HPDE6-E6E7 (cell line): Measurements from ENCODE around the gene TBPL1.
"Not testable (repeated sequence)": the region's sequence is repeated elsewhere in the genome, so short reads cannot be mapped to it uniquely, and the experiment has no call there.

Experiments
- DNase-seq: peaks from one replicate; pipeline ENCODE4 v3.0.0; 2011; ENCODE audit warnings: missing footprints; ENCODE audit errors: extremely low spot score

TBPL1 gene

GRCh38 chr6:133952815-133953633 lies at the start of gene TBPL1:
Gene TBPL1, plus strand, starts transcription at chr6:133953224. Its CDS starts 26,902 bp downstream, at chr6:133980126.
- peak; percentile 70 for DNase-seq

DNA sequence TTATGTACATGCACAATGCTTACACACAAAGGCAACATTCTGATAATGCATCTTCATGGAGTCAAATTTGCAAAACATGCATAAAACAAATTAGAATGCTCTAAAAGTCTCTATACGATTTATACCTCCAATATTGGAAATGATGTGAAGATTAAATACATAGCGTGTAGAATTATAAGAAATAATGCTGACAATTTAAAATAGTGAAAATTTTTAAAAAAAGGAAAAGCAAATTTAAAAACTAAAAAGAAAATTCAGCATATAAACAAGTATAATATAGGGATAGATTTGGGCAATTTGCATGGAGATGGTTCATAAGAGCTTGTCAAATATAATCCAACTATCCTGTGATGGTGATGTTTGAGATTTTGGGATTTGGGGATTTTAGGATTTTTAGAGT lies 49.2 kb upstream of the TBPL1 start:
- no peak for DNase-seq

DNA sequence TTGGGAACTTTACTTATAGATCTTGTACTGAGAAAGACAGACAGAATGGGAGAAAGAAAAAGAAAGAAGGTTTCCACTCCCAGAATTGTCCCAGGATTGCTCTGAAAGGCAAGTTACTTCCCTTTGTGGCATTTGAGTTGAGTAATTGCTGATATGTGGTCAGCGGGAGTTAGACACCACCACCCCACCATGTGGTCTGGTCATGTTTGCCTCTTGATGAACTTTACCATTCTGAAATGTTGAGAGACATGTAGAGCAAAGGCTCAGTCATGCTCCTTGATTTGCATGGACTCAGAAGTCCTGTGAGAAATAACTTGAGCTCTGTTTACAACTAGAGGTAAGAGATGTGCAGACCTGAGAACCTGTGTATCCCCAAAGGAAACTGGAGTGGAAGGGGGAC lies 47.0 kb upstream of the TBPL1 start:
- DNase-seq: no peak

DNA sequence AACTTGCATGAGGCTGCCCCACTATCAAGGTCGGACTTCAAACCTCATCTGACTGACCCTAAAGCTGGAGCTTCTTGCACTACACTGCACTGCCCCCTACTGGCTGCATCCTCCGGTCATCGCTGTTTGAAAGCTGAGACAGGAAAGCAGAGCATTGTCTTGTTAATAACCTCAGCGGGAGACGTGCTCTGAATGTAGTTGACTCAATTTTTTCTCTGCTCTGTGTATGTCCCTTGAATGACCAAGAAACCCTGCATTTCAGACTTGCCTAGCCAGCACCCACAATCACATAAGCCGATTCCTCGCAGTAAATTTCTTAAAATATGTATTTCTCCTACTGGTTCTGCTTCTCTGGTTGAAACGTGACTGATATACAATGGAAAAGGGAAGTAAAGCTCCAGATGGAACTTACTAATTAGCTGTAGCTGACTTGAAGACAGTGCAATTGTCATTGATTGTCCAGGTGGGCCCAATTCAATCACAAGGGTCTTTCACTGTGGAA lies 36.3 kb upstream of the TBPL1 start:
- DNase-seq: peak; percentile 36

DNA sequence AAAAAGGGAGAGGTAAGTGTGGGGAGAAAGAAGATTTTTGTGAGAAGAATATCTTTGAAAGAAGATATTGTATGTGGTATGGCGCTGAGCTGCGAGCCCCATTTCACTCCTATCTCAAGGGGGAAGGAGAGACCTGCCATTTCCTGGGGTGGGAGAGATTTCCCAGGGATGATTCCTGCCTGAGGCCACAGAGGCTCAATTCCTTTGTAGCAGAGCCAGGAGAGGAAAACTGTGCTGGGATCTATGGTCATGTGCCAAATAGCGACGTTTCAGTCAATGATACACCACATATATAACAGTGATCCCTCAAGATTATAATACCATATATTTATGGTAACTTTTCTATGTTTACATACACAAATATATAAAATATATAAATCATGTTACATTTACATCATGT lies 35.2 kb upstream of the TBPL1 start:
- no peak for DNase-seq

DNA sequence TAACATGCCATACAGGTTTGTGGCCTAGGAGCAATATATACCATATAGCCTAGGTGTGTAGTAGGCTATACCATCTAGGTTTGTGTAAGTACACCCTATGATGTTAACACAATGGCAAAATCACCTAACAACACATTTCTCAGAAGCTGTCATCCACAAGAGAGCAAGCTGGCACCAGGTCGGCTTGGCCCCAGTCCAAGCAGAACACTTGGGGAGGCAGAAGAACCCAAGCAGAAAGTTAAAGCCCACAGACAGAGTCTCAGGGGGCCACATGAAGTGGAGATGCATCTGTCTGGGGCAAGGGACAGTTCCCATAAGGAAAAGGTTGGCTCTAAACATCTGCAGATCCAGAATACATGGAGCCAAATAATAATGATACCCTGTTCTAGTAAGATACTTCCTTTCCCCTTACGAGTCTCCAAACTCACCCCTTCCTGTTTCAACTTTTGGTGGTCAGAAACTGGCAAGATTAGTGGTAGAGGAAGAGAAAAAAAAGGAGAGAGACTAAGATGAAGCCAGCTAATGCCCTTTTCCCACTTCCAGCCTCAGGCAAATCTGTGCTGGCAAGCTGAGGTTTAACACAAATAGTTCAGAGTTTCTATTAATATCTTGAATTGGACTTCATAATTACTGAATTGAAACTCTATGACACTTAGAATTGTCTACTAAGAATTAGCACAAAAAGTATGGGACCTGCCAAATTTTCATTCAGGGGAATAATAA lies 34.7 kb upstream of the TBPL1 start:
- no peak for DNase-seq

- DNase-seq: no peak
Measured at GRCh38 chr6:133919362-133919761, 33.7 kb upstream of the TBPL1 start.

DNA sequence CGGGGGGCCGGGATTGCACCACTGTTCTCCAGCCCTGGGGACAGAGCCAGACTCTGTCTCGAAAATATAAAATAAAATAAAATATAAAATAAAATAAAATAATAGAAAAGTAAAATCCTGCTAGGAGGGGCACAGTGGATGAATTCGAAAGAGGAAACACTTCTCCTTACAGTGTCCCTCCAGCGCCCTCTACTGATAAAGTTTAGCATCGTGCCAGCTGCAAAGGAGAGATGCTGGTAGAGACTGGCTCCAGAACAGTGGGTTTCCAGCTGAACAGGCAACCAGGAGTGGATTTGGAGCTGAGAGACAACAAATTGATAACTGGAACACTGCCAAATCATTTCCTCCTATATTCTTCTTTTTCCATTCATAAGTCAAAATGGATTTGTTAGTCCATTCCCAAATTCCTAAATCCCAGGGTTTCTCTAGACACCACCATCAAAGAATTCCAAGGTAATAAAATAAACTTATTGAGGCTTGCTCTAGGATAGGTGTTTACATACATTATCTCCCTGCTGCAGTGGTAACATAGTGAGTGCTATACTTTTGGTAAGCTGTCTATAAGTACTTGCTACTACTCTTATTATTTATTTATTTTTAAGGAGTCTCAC lies 31.7 kb upstream of the TBPL1 start:
- DNase-seq: peak; percentile 45

DNA sequence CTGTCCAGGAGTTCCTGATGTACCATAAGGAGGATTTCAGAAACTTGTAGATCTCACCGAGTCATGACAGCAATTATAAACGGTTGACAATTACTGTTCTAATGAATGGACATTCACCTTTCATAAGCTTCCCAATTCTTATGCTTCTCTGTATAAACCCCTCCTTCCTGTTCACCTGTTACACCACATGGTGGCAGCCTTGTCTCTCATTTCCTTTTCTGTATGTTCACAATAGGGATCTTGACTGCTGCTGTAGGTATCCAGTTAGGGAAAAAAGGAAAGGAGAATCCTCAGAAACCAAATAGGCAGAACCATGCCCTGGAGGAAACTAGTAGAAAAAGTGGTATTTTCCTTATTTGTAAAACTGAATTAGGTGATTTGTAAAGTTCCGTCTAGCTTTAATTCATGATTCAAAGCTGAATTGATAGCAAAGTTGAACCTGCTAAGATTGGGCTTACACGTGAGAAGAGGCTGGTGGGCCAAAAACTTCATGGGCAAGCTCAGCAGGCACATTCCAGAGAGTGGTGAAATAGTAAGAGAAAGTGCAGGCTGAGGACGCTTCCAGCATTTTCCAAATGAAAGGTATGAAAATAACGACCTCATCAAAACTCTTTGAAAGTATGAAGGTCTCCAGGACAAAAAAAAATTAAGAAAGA lies 29.0 kb upstream of the TBPL1 start:
- DNase-seq: peak; percentile 61

- not testable (repeated sequence) for DNase-seq
Measured at GRCh38 chr6:133931221-133931620, 21.8 kb upstream of the TBPL1 start.

DNA sequence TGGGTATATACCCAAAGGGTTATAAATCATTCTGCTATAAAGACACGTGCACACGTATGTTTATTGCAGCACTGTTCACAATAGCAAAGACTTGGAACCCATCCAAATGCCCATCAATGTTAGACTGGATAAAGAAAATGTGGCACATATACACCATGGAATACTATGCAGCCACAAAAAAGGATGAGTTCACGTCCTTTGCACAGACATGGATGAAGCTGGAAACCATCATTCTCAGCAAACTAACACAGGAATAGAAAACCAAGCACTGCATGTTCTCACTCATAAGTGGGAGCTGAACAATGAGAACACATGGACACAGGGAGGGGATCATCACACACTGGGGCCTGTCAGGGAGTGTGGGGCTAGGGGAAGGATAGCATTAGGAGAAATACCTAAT lies 16.7 kb upstream of the TBPL1 start:
- DNase-seq: not testable (repeated sequence)

DNA sequence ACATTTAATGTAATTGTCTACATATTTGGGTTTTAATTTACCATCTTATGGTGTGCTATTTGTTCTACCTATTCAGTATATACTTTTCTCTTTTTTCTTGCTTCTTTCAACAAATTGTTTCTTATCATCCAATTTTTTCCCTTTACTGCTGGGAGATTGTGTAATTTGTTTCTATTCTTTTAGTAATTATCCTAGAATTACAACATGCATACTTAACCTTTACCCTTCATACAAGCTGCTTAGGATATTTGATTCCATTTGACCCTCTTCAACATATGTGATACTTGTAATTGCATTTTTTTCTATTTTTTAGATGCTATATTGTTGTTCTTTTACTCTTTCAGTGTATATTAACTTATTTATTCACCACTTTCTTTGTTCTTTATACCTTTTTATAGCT lies 15.1 kb upstream of the TBPL1 start:
- DNase-seq: no peak

- no peak for DNase-seq
Measured at GRCh38 chr6:133938533-133938932, 14.5 kb upstream of the TBPL1 start.

DNA sequence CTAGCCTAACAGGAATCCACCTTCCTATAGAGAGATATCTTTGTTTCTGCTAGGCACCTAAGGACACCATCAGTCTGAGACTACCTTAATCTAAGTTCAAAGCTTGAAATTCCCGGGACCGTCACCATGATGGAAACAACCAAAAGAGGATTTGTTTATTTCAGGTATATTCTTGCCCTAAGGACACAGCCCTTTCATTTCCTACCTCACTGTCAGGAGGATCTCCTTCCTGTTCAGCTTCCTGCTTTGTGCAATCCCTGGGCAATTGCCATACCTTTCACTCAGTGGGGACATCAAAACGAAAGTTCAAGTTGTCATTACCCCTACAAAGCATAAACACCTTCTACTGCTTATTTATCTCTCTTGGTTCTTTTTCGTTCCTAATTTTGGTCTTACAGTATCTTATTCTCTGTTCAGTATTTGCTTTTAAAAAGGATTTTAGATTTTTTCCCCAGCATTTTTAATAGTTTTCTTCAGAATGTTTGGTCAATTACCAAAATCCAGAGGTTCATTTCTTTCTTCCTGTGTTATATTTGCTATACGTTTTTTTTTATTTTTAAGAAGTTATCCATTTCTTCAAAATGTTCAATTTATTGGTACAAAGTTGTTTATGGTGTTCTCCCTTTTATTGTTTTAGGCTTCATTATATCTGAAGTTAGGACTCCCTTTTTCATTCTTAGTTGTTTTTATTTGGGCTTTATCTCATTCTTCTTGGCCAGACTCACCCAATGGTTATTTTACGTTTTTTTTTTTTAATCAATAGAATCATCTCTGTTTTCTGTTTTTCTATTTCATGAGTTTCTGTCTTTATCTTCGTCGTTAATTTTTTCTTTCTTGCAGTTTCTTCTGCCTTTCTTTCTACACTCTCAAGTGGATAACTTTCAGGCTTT lies 13.0 kb upstream of the TBPL1 start:
- DNase-seq: no peak

GRCh38 chr6:133945158-133945557 lies 7.9 kb upstream of the TBPL1 start:
- no peak for DNase-seq

- DNase-seq: no peak
Measured at GRCh38 chr6:133947302-133947900, 5.6 kb upstream of the TBPL1 start.

GRCh38 chr6:133948472-133948871 lies 4.6 kb upstream of the TBPL1 start:
- DNase-seq: no peak

- DNase-seq: no peak
Measured at GRCh38 chr6:133951227-133951626, 1.8 kb upstream of the TBPL1 start.

DNA sequence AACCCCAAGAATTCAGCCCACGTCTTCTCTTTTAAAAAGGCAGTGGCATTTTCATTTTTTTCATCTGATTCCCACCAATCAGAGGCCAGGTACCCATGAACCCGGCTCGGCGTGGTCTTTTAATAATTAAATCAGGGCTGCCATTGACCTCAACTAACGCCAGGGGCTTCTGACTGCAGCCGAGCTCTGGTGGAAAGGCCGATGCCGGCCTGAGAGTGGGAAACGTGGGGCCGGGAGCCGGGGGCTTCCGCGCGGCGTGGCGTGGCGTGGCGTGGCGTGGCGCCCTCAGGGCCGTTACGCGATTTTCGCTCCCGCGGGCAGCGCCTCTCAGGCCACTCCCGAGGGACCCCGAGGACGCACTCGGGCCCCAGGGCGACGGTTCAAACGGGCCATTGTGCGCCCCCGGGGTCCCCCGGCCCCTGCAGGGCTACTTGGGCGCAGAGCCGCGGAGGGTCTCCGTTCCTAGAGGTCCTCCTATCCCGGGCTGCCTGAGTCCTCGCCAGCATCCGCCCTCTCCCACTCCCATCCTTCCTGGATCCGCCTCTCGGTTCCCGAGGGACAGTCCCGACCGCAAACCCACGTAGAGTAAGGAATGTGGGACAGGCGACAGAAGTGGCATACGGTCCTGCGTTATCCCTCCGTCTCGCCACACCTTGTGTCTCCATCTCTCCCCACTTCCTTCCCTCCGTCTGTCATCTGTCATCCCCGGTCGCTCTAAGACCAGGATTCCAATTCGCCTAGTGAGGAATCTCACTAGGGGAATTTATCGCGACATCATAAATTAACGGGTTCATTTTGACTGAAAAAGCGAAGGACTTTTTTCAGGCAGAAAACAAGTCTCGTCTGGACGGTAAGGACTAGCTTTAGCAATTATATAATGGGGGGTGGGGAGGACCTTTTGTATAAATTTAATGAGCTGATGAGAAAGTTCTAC lies 876 bp upstream of the TBPL1 start:
- peak; percentile 63 for DNase-seq
